ENCODE data around the gene ITM2B.

- TF ChIP-seq CEBPB (IDR thresholded peaks at IDR 0.05) (no peak), EP300 (IDR thresholded peaks at IDR 0.05; ENCODE audit: borderline replicate concordance) (no peak), YY1 (IDR thresholded peaks at IDR 0.05; ENCODE audit: low read depth) (no peak), ZBTB7A (IDR thresholded peaks at IDR 0.05; ENCODE audit: low read depth) (no peak), REST (IDR thresholded peaks at IDR 0.05; ENCODE audit: low read depth) (no peak), TAF1 (IDR thresholded peaks at IDR 0.05; ENCODE audit: low read depth) (no peak), CREB1 (IDR thresholded peaks at IDR 0.05; ENCODE audit: low read depth) (no peak), NFIC (IDR thresholded peaks at IDR 0.05) (no peak), MAX (IDR thresholded peaks at IDR 0.05) (no peak), RAD21 (IDR thresholded peaks at IDR 0.05; ENCODE audit: low read depth) (no peak), TEAD4 (IDR thresholded peaks at IDR 0.05) (no peak), USF1 (IDR thresholded peaks at IDR 0.05) (no peak), FOXM1 (IDR thresholded peaks at IDR 0.05; ENCODE audit: borderline replicate concordance, low read depth) (no peak)
Measured at GRCh38 chr13:48188601-48189000, 44.4 kb upstream of the ITM2B start.
